HT-29 (cell line): ENCODE measurements around the gene ABCC5. TPM values are rescaled to one million over a fixed set of nuclear protein-coding genes. Genes with fewer than 3 reads are reported as not detected.
"Not testable (repeated sequence)": the region's sequence is repeated elsewhere in the genome, so short reads cannot be mapped to it uniquely, and the experiment has no call there.

Experiments
- DNase-seq: peaks from one replicate; pipeline ENCODE4 v3.0.0-alpha.2; 2015; ENCODE audit warnings: low spot score
- total RNA-seq: library from RNA; depleted of rRNA; stranded (reverse); fragments of >200 nt; shearing (Covaris generic); gene quantifications from 2 replicates; pipeline ENCODE4 v1.2.3, GENCODE V29; 2014; rRNA removed

ABCC5 gene
- total RNA-seq: 3.7 and 4.8 TPM in 2 replicates

DNA sequence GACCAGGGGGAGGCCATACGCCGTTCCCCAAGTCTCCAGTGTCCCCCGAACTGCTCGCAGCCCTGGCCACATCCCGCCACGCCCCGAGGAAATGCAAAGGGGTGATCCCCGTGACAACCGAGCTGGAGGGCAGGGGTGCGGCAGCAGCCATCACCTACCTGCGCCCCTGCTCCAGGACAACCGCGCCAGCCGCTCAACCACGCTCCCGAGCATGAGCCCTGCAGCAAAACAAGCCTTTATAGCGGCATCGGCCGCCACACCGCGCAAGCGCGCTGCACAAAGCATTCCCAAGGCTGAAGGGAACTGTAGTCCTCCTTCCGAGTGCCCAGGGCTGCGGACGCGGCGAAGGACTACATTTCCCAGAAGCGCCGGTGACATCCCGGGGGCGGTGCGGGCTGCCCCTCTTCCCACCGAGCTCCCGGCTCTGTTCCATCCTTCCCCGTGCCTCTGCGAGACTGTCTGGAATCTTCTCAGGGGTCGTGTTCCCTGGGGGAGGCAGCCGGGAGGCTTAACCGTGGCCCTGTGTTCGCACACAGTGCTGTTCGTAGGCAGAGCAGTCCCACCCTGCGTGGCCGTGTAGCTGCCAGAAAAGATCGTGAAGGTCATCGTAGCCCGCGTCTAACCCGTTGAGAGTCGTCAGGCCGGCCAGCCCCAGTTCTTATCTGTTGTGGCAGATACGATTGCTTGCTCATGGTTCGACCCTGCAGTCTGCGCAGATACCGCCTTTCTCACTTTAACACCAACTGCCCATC is at the start of gene ABCC5:
Gene ABCC5, minus strand, starts transcription at position 213 of the 752 bp plus-strand sequence. CDS start 3,492 bp downstream, outside the sequence.
- DNase-seq: peak; percentile 86

GRCh38 chr3:184066211-184066610 is 48.5 kb upstream of the ABCC5 start:
- DNase-seq: no peak

DNA sequence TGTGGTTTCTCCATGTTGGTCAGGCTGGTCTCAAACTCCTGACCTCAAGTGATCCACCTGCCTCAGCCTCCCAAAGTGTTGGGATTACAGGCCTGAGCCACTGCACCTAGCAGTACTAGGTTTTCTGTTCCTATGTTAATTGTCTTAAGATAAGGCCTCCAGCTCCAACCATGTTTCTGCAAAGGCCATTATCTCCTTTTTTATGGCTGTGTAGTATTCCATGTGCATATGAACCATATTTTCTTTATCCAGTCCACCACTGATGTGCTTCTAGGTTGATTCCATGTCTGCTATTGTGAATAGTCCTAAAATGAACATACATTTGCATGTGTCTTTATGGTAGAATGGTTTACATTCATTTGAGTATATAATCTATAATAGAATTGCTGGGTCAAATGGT is 45.0 kb upstream of the ABCC5 start:
- DNase-seq: no peak

- DNase-seq: no peak
Observed at GRCh38 chr3:184059424-184059823, 41.7 kb upstream of the ABCC5 start.

DNA sequence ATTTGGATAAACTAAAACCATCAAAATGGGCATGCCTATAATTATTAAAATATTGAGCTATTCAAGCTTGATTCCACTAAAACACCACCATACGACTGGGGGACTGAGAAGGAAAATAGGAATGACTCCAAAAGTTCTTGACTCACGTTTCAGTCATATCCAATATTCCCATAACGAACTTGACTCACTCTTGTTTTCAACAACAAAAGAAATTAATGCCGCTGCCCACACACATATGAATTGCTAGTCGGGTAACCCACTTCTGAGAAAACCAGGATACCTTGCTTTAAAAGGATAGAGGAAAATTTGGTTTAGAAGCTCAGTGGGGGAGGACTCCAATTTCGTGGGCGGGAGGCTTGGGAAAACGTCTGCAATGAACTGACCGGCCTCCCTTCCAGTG is 40.3 kb upstream of the ABCC5 start:
- no peak for DNase-seq

- DNase-seq: no peak
Observed at GRCh38 chr3:184052767-184053166, 35.1 kb upstream of the ABCC5 start, which contains the start of gene HTR3C. HTR3C (plus strand) TSS chr3:184053047; CDS start chr3:184053081, 34 bp downstream.

GRCh38 chr3:184050217-184050847 is 32.6 kb upstream of the ABCC5 start:
- no peak for DNase-seq

DNA sequence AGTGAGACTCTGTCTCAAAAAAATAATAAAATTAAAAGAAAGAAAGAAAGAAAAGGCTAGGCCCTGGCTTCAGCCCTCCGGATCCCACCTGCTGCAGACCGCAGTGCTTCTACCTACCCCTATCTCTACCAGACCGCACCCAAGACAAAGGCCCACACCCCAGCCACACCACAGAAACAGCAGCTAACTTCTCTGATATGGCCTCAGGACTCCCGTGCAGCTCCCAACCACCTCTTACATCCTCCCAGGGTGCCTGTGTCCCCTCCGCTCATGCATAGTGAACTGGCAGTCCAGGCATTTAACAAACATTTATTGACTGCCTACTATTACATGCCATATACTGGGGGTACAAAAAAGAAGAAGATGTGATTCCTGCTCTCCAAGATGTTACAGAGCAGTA is 28.3 kb upstream of the ABCC5 start:
- DNase-seq: no peak

DNA sequence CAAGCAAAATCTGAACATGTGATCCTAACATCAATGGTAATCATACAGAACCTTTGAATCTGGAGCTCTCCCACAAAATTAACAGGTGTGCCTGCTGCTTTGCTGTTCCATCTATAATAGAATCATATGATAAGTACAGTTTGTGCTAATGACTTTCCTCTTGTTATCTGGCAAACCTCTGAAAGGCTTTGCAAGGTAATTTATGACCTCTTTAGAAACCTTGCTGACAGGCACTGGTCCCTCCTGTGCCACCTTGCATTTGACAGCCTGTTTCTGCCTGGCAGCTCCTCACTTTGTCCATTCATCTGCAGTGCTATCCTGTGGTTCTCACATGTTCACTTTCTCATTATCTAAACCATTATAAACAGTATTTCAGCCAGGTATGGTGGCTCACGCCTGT is 24.9 kb upstream of the ABCC5 start:
- DNase-seq: no peak

- peak; percentile 49 for DNase-seq
Observed at GRCh38 chr3:184040010-184040409, 22.3 kb upstream of the ABCC5 start.

- no peak for DNase-seq
Observed at GRCh38 chr3:184039414-184039813, 21.7 kb upstream of the ABCC5 start.

GRCh38 chr3:184038307-184038706 is 20.6 kb upstream of the ABCC5 start:
- DNase-seq: not testable (repeated sequence)

- DNase-seq: no peak
Observed at GRCh38 chr3:184037816-184038215, 20.1 kb upstream of the ABCC5 start.

DNA sequence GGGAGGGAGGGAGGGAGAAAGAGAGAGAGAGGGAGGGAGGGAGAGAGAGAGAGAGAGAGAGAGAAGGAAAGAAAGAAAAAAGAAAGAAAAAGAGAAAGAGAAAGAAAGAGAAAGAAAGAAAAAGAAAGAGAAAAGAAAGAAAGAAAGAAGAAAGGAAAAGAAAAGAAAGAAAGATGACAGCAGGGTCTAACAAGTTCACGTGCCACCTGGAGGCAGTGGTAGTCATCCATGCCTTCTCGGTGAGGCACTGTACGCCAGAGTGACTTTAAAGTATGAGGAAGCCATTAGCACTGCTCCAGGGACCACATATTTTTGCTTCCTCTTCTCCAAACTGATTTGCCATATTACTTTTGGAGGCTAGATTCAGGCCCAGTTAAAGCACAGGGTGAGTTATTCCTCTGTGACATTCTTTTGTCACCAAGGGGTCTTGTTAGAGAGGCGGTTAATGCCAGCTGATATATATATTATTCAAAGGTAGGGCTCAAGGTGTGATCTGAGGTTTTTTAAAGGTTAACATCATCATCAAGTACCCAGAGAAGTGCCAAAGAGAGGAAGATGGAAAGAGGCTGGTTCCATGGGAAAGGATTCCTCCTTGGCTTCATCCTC is 13.6 kb upstream of the ABCC5 start, which contains the start of gene HTR3D:
Gene HTR3D, plus strand, starts transcription at position 556 of the 606 bp plus-strand sequence. Its CDS starts 0 bp downstream, at position 556.
- DNase-seq: no peak

GRCh38 chr3:184030536-184030935 is 12.9 kb upstream of the ABCC5 start:
- DNase-seq: no peak

DNA sequence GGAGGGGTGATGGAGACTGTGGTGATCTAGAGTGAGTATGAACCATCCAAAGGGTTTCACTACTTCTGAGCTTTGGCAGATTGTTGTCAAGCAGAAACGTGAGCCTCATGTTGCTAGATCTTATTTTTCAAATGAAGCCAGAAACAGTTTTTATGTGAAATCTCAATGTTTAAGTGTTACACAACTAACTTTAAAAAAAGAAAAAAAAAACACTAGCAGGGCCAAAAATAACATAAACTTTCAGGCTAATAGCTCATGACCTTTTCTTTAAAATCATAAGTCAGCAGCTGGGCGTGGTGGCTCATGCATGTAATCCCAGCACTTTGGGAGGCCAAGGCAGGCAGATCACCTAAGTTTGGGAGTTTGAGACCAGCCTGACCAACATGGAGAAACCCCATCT is 11.8 kb upstream of the ABCC5 start:
- no peak for DNase-seq

- not testable (repeated sequence) for DNase-seq
Observed at GRCh38 chr3:184028275-184028890, 10.7 kb upstream of the ABCC5 start.

- not testable (repeated sequence) for DNase-seq
Observed at GRCh38 chr3:184025256-184025655, 7.6 kb upstream of the ABCC5 start.

GRCh38 chr3:184022323-184022722 is 4.6 kb upstream of the ABCC5 start:
- no peak for DNase-seq

DNA sequence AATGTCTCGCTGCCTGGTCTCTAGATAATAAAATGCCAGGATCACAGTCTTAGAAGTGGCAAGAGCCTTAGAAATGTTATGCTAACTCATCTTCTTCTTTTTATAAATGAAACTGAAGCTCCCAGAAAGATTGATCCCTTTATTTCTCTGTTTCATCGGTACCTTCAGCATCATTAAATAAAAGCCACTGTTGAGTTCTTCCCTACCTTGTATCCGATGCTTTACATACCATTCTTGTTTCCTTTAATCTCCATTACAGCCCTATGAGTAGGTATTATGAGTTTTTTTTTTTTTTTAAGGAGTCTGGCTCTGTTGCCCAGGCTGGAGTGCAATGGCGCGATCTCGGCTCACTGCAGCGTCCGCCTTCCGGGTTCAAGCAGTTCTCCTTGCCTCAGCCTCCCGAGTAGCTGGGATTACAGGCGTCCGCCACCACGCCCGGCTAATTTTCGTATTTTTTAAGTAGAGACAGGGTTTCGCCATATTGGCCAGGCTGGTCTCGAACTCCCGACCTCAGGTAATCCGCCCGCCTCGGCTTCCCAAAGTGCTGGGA is 815 bp upstream of the ABCC5 start:
- DNase-seq: no peak

- DNase-seq: peak; percentile 68
Observed at GRCh38 chr3:184016811-184017671, 643 bp downstream of the ABCC5 start.
